ENCODE results near the gene CWC25. TPM values are rescaled to one million over a fixed set of nuclear protein-coding genes. Genes with fewer than 3 reads are reported as not detected.
A peak's percentile ranks its signal among the peaks of the same experiment; 100 is the strongest.

The CWC25 gene
- total RNA-seq, 1 donor from 2014 or later: 12.4 TPM

DNA sequence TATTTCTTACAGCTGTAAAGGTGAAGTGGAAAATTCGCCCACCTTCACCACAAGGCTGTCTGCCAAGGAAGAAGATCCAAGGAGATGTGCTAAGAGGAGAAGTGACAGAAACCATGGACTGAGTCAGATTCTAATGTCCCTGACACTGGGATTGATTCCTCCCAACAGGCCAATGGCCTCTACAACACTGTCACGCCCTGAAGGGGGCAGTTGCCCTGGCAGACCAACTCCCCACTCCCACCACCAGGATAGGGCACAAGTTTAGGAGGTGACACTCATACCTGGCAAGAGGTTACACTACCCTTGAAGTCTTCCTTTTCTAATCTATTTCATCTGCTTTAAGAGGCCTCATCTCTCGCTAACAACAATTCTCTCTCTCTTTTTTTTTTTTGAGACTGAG is 41.9 kb downstream of the CWC25 start:
- Histone ChIP-seq H4K20me1 (ENCODE audit: insufficient read depth, low read length) (peaks cover 39% of the 10 kb centered on the region), H3K9ac (ENCODE audit: low read length) (no peak overlapping the region), H3K36me3 (ENCODE audit: insufficient read depth, low read length) (peaks cover 50% of the 10 kb centered on the region), H2AFZ (ENCODE audit: low read depth, low read length) (no peak overlapping the region), H3K27ac (ENCODE audit: low read depth, low read length) (no peak overlapping the region), H3K4me2 (ENCODE audit: low read length) (no peak overlapping the region), H3K79me2 (ENCODE audit: insufficient read depth, low read length) (peaks cover 15% of the 10 kb centered on the region), H3K27me3 (ENCODE audit: insufficient read depth, low read length) (no peaks in the 10 kb centered on the region), H3K4me3 (ENCODE audit: insufficient read depth, low read depth, low read length) (no peak overlapping the region), H3K4me1 (ENCODE audit: insufficient read depth, low read length) (no peaks in the 10 kb centered on the region), H3K9me3 (ENCODE audit: insufficient read depth, low read depth, low read length) (no peaks in the 10 kb centered on the region)
- H3K4me3 Mint-ChIP-seq (ENCODE audit: unreplicated experiment): no peak overlapping the region
- H3K27ac Mint-ChIP-seq (ENCODE audit: unreplicated experiment): no peak overlapping the region
- peaks cover 28% of the 10 kb centered on the region for H3K36me3 Mint-ChIP-seq (ENCODE audit: low read depth, unreplicated experiment)
- H3K27me3 Mint-ChIP-seq (ENCODE audit: low read depth, unreplicated experiment): no peaks in the 10 kb centered on the region
- no peaks in the 10 kb centered on the region for H3K4me1 Mint-ChIP-seq (ENCODE audit: low read depth, unreplicated experiment)
- H3K9me3 Mint-ChIP-seq (ENCODE audit: unreplicated experiment): no peaks in the 10 kb centered on the region
- FAIRE-seq (no peak), DNase-seq (ENCODE audit: low read depth) (no peak)
- TF ChIP-seq, protein P1, sequence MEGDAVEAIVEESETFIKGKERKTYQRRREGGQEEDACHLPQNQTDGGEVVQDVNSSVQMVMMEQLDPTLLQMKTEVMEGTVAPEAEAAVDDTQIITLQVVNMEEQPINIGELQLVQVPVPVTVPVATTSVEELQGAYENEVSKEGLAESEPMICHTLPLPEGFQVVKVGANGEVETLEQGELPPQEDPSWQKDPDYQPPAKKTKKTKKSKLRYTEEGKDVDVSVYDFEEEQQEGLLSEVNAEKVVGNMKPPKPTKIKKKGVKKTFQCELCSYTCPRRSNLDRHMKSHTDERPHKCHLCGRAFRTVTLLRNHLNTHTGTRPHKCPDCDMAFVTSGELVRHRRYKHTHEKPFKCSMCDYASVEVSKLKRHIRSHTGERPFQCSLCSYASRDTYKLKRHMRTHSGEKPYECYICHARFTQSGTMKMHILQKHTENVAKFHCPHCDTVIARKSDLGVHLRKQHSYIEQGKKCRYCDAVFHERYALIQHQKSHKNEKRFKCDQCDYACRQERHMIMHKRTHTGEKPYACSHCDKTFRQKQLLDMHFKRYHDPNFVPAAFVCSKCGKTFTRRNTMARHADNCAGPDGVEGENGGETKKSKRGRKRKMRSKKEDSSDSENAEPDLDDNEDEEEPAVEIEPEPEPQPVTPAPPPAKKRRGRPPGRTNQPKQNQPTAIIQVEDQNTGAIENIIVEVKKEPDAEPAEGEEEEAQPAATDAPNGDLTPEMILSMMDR (IDR thresholded peaks at IDR 0.05; ENCODE audit: insufficient read depth, low read depth, low read length): no peak
- TF ChIP-seq EZH2 (IDR thresholded peaks at IDR 0.05; ENCODE audit: insufficient read depth, low read length): no peak

DNA sequence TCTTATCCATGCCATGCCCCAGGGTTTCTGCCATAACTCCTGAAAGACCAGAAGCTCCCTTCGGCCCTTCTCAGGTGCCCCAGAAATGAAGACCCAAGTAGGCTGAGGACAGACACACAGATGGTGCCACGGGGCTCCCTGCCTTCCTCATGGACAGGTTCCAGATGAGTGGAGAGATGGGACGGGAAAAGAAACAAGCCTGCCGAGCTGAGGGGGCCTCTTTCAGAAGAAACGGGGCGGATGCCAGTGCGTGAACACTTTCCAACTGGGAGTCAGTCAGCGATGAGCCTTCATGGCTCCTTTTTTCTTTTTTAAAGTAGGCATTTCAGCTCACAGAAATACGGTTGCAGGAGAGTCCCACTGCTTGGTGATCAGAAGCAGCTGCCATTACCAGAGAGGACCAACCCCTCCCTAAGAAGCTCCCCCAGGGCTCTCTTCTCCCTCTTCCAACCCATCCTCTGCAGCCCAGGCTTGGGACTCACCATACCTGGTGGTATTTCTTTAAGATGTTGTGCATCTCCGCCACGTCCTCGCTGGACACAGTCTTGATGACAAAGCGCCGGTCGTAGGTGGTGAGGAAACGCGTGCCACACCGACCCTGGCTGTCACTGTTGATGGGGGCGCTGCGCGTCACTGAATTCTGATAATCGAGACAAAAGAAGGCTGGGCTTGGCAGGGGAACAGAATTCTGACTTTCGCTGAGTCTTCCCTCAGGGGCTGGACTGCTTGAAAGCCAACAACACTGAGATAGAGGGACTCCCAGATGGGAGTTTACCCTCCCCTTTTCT is 45.0 kb downstream of the CWC25 start:
- Mint-ChIP-seq H3K9me3 (ENCODE audit: unreplicated experiment) (no peaks in the 10 kb centered on the region), H3K36me3 (ENCODE audit: low read depth, unreplicated experiment) (peaks cover 29% of the 10 kb centered on the region), H3K4me1 (ENCODE audit: low read depth, unreplicated experiment) (peaks cover 5% of the 10 kb centered on the region), H3K27ac (ENCODE audit: unreplicated experiment) (no peak overlapping the region), H3K27me3 (ENCODE audit: low read depth, unreplicated experiment) (no peaks in the 10 kb centered on the region), H3K4me3 (ENCODE audit: unreplicated experiment) (no peak overlapping the region)
- H3K4me1 ChIP-seq (ENCODE audit: insufficient read depth, low read length): no peaks in the 10 kb centered on the region
- TF ChIP-seq, protein P1 (IDR thresholded peaks at IDR 0.05; ENCODE audit: insufficient read depth, low read depth, low read length): no peak
- TF ChIP-seq EZH2 (IDR thresholded peaks at IDR 0.05; ENCODE audit: insufficient read depth, low read length): no peak
- no peak overlapping the region for H3K4me3 ChIP-seq (ENCODE audit: insufficient read depth, low read depth, low read length)
- no peak overlapping the region for H3K4me2 ChIP-seq (ENCODE audit: low read length)
- H3K36me3 ChIP-seq (ENCODE audit: insufficient read depth, low read length): peaks cover 52% of the 10 kb centered on the region
- no peaks in the 10 kb centered on the region for H3K79me2 ChIP-seq (ENCODE audit: insufficient read depth, low read length)
- H3K9me3 ChIP-seq (ENCODE audit: insufficient read depth, low read depth, low read length): no peaks in the 10 kb centered on the region
- no peak overlapping the region for H3K27ac ChIP-seq (ENCODE audit: low read depth, low read length)
- no peak overlapping the region for H2AFZ ChIP-seq (ENCODE audit: low read depth, low read length)
- peaks cover 19% of the 10 kb centered on the region for H4K20me1 ChIP-seq (ENCODE audit: insufficient read depth, low read length)
- DNase-seq (ENCODE audit: low read depth) (no peak), FAIRE-seq (no peak)
- no peak overlapping the region for H3K9ac ChIP-seq (ENCODE audit: low read length)
- no peaks in the 10 kb centered on the region for H3K27me3 ChIP-seq (ENCODE audit: insufficient read depth, low read length)

DNA sequence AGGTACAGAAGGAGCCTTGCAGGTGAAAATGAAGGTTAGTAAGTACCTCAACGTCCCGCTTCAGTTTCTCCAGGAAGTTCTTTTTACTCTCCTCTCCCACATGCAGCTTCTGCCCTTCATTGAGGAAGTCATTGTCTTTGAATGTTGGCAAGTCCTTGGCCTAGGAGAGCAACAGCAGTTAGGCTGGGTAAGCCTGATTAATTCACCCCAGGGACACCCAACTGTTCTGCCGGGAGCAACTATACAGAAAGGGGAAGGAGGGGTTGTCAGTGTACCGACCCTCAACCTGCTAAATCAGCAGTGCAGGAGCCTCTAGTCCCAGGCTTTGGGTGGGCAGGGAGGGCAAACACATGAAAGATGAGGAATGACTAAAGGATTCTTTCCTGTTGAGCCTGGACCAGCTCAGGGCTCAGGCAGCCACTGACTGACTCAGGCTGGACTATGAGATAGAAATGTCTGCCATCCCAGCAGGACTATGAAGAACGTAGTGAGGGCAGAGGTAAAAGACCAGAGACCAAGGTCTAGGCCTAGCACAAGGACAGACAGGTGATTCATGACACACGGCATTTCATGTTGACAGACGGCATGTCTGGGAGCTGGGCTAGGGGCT is 47.4 kb downstream of the CWC25 start:
- H3K27me3 ChIP-seq (ENCODE audit: insufficient read depth, low read length): no peaks in the 10 kb centered on the region
- peaks cover 22% of the 10 kb centered on the region for H4K20me1 ChIP-seq (ENCODE audit: insufficient read depth, low read length)
- no peak overlapping the region for H3K4me3 ChIP-seq (ENCODE audit: insufficient read depth, low read depth, low read length)
- H3K79me2 ChIP-seq (ENCODE audit: insufficient read depth, low read length): no peaks in the 10 kb centered on the region
- no peak for FAIRE-seq
- H3K9me3 ChIP-seq (ENCODE audit: insufficient read depth, low read depth, low read length): no peaks in the 10 kb centered on the region
- no peaks in the 10 kb centered on the region for H3K27me3 Mint-ChIP-seq (ENCODE audit: low read depth, unreplicated experiment)
- no peak overlapping the region for H3K4me2 ChIP-seq (ENCODE audit: low read length)
- no peak overlapping the region for H2AFZ ChIP-seq (ENCODE audit: low read depth, low read length)
- peaks cover 5% of the 10 kb centered on the region for H3K4me1 Mint-ChIP-seq (ENCODE audit: low read depth, unreplicated experiment)
- peaks cover 51% of the 10 kb centered on the region for H3K36me3 ChIP-seq (ENCODE audit: insufficient read depth, low read length)
- no peaks in the 10 kb centered on the region for H3K9me3 Mint-ChIP-seq (ENCODE audit: unreplicated experiment)
- H3K36me3 Mint-ChIP-seq (ENCODE audit: low read depth, unreplicated experiment): peaks cover 26% of the 10 kb centered on the region
- no peak overlapping the region for H3K9ac ChIP-seq (ENCODE audit: low read length)
- H3K27ac Mint-ChIP-seq (ENCODE audit: unreplicated experiment): peak overlapping the region; percentile 72
- no peak for TF ChIP-seq EZH2 (IDR thresholded peaks at IDR 0.05; ENCODE audit: insufficient read depth, low read length)
- TF ChIP-seq, protein P1 (IDR thresholded peaks at IDR 0.05; ENCODE audit: insufficient read depth, low read depth, low read length): no peak
- DNase-seq (ENCODE audit: low read depth): no peak
- peak overlapping the region; percentile 41 for H3K27ac ChIP-seq (ENCODE audit: low read depth, low read length)
- H3K4me3 Mint-ChIP-seq (ENCODE audit: unreplicated experiment): no peak overlapping the region
- H3K4me1 ChIP-seq (ENCODE audit: insufficient read depth, low read length): no peaks in the 10 kb centered on the region

All from astrocyte (in vitro differentiated cells and primary cell).